ENCODE data around the gene BBIP1.

The BBIP1 gene

DNA sequence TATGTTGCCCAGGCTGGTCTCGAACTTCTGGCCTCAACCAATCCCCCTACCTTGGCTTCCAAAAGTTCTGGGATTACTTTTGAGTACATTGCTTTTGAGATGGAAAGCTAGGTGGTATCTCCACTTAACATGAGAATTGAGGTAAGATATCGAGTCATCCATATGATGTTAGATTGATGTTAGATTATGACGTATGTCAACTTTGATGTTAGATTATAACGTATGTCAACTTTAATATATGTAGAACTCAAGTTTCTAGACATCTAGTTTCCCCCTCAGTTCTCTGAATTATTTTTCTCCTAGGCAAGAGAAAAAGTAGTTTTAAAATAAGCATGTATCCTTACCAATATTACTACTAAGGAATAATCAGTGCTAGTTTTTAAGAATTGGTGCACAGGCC is 20.4 kb upstream of the BBIP1 start:
- Histone ChIP-seq H3K9me3 (ENCODE audit: insufficient read depth, low read length) (no peaks in the 10 kb centered on the region), H3K27ac (ENCODE audit: low read depth, low read length) (no peak overlapping the region), H3K9me2 (replicated peaks; ENCODE audit: insufficient read depth, low read length) (no peaks in the 10 kb centered on the region), H2AFZ (ENCODE audit: low read depth, low read length, severe bottlenecking) (no peak overlapping the region), H3F3A (ENCODE audit: insufficient read depth) (0 out of 2 replicates have a peak, but pooled peaks cover 4% of the 10 kb centered on the region), H3K79me2 (ENCODE audit: insufficient read depth, low read length) (peaks cover 100% of the 10 kb centered on the region), H3K9ac (ENCODE audit: low read length) (no peak overlapping the region), H4K20me1 (ENCODE audit: low read depth, low read length) (peaks cover 34% of the 10 kb centered on the region), H3K27me3 (ENCODE audit: low read length) (no peaks in the 10 kb centered on the region), H3K4me2 (ENCODE audit: low read depth, low read length, poor library complexity, severe bottlenecking) (no peak overlapping the region), H3K4me3 (ENCODE audit: insufficient read depth, low read length, poor library complexity, severe bottlenecking) (no peak overlapping the region), H3K36me3 (ENCODE audit: low read length) (peaks cover 30% of the 10 kb centered on the region; the same call in 1 of the 2 replicates)
- no peak for TF ChIP-seq EZH2phosphoT487 (conservative IDR thresholded peaks at IDR 0.05; ENCODE audit: low read length)
- TF ChIP-seq, protein P1, sequence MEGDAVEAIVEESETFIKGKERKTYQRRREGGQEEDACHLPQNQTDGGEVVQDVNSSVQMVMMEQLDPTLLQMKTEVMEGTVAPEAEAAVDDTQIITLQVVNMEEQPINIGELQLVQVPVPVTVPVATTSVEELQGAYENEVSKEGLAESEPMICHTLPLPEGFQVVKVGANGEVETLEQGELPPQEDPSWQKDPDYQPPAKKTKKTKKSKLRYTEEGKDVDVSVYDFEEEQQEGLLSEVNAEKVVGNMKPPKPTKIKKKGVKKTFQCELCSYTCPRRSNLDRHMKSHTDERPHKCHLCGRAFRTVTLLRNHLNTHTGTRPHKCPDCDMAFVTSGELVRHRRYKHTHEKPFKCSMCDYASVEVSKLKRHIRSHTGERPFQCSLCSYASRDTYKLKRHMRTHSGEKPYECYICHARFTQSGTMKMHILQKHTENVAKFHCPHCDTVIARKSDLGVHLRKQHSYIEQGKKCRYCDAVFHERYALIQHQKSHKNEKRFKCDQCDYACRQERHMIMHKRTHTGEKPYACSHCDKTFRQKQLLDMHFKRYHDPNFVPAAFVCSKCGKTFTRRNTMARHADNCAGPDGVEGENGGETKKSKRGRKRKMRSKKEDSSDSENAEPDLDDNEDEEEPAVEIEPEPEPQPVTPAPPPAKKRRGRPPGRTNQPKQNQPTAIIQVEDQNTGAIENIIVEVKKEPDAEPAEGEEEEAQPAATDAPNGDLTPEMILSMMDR (IDR thresholded peaks at IDR 0.05; ENCODE audit: insufficient read depth, low read length, poor library complexity, severe bottlenecking), result no peak

DNA sequence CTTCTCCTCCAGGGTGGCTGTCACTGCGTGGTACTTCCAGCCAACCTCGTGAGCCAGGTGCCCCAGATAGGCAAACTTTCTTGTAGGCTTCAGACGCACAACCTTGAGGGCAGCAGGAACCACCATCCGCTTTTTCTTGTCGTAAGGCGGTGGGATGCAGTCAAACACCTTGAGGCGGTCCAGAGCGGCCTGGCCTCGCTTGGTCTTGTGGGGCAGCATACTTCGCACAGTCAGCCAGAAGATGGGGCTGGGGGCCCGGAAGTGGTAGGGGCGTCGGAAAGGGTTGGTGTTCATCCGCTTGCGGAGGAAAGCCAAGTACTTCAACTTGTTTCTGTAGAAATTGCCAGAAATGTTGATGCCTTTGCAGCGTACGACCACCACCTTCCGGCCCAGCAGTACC is 17.8 kb upstream of the BBIP1 start:
- TF ChIP-seq, protein P1 (IDR thresholded peaks at IDR 0.05; ENCODE audit: insufficient read depth, low read length, poor library complexity, severe bottlenecking), result no peak
- no peak for TF ChIP-seq EZH2phosphoT487 (conservative IDR thresholded peaks at IDR 0.05; ENCODE audit: low read length)
- Histone ChIP-seq H3K9me3 (ENCODE audit: insufficient read depth, low read length) (no peaks in the 10 kb centered on the region), H4K20me1 (ENCODE audit: low read depth, low read length) (peaks cover 50% of the 10 kb centered on the region), H3K4me2 (ENCODE audit: low read depth, low read length, poor library complexity, severe bottlenecking) (no peak overlapping the region), H3K36me3 (ENCODE audit: low read length) (peaks cover 12% of the 10 kb centered on the region; the same call in 1 of the 2 replicates), H3F3A (ENCODE audit: insufficient read depth) (peaks cover 5% of the 10 kb centered on the region; the same call in 1 of the 2 replicates), H3K27ac (ENCODE audit: low read depth, low read length) (no peak overlapping the region), H3K9me2 (replicated peaks; ENCODE audit: insufficient read depth, low read length) (no peaks in the 10 kb centered on the region), H3K79me2 (ENCODE audit: insufficient read depth, low read length) (peaks cover 100% of the 10 kb centered on the region), H2AFZ (ENCODE audit: low read depth, low read length, severe bottlenecking) (no peak overlapping the region), H3K4me3 (ENCODE audit: insufficient read depth, low read length, poor library complexity, severe bottlenecking) (no peak overlapping the region), H3K9ac (ENCODE audit: low read length) (no peak overlapping the region), H3K27me3 (ENCODE audit: low read length) (no peaks in the 10 kb centered on the region)

DNA sequence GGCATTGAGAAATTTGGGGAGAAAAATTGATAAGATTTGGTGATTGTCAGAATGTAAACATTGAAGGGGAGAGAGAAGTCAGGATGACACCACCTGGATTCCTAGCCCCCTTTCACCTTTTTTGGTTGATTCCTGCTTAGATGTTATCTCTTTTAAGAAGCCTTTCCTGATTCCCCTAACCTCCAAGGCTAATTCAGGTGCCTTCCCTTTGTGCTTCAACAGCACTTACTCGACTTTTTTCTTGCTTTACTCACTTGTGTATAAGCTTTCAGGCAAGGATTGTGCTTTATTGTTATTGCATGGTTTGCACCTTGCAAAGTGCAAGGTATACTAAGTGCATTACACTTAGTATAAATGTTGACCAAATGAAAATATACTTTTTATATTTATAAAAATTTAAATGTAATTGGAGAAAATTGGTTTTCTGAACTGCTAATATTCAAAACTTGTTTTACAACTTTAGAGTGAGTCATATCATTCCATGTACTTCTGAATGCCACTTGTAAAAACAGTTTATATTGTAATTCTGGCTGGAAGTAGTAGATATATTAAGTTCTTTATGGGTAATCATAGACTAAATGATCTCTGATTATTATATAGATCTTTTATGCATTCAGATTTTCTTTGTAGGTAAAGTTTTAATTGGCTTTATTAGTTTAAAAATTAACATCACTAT is 13.7 kb upstream of the BBIP1 start:
- Histone ChIP-seq H3K9me2 (replicated peaks; ENCODE audit: insufficient read depth, low read length) (no peaks in the 10 kb centered on the region), H3K27ac (ENCODE audit: low read depth, low read length) (no peak overlapping the region), H3K9ac (ENCODE audit: low read length) (no peak overlapping the region), H3K27me3 (ENCODE audit: low read length) (no peaks in the 10 kb centered on the region), H3K4me3 (ENCODE audit: insufficient read depth, low read length, poor library complexity, severe bottlenecking) (no peak overlapping the region), H3F3A (ENCODE audit: insufficient read depth) (peaks cover 26% of the 10 kb centered on the region; the same call in 1 of the 2 replicates), H3K4me2 (ENCODE audit: low read depth, low read length, poor library complexity, severe bottlenecking) (no peak overlapping the region), H3K79me2 (ENCODE audit: insufficient read depth, low read length) (peaks cover 100% of the 10 kb centered on the region), H4K20me1 (ENCODE audit: low read depth, low read length) (peaks cover 72% of the 10 kb centered on the region), H3K9me3 (ENCODE audit: insufficient read depth, low read length) (no peaks in the 10 kb centered on the region), H3K36me3 (ENCODE audit: low read length) (peaks cover 10% of the 10 kb centered on the region; the same call in 1 of the 2 replicates), H2AFZ (ENCODE audit: low read depth, low read length, severe bottlenecking) (no peak overlapping the region)
- no peak for TF ChIP-seq EZH2phosphoT487 (conservative IDR thresholded peaks at IDR 0.05; ENCODE audit: low read length)
- TF ChIP-seq, protein P1 (IDR thresholded peaks at IDR 0.05; ENCODE audit: insufficient read depth, low read length, poor library complexity, severe bottlenecking), result no peak
